ENCODE data around the gene CCDC92B.
A peak's percentile ranks its signal among the peaks of the same experiment; 100 is the strongest.
"Not testable (repeated sequence)": the region's sequence is repeated elsewhere in the genome, so short reads cannot be mapped to it uniquely, and the experiment has no call there.

The CCDC92B gene

GRCh38 chr17:2749058-2749783 lies at the start of gene CCDC92B:
Gene CCDC92B (minus strand): TSS chr17:2749652. CDS start chr17:2735145, 14,507 bp downstream.
- peak; percentile 31 for DNase-seq

- no peak for DNase-seq
These were observed 49.2 kb upstream of the CCDC92B start for GRCh38 chr17:2798678-2799077.

GRCh38 chr17:2798188-2798587 lies 48.7 kb upstream of the CCDC92B start:
- no peak for DNase-seq

GRCh38 chr17:2797637-2798036 lies 48.2 kb upstream of the CCDC92B start:
- no peak for DNase-seq

GRCh38 chr17:2797226-2797625 lies 47.8 kb upstream of the CCDC92B start:
- DNase-seq: no peak

- DNase-seq: no peak
These were observed 47.0 kb upstream of the CCDC92B start, which contains the start of gene RAP1GAP2 for GRCh38 chr17:2796164-2797125. Gene RAP1GAP2 (plus strand): TSS chr17:2796438. CDS start chr17:2796528, 90 bp downstream.

- no peak for DNase-seq
These were observed 46.1 kb upstream of the CCDC92B start for GRCh38 chr17:2795441-2796163.

- DNase-seq: no peak
These were observed 44.8 kb upstream of the CCDC92B start for GRCh38 chr17:2794111-2794803.

- no peak for DNase-seq
These were observed 43.1 kb upstream of the CCDC92B start for GRCh38 chr17:2792366-2793169.

- no peak for DNase-seq
These were observed 40.2 kb upstream of the CCDC92B start for GRCh38 chr17:2789700-2790099.

GRCh38 chr17:2786176-2786881 lies 36.9 kb upstream of the CCDC92B start:
- DNase-seq: peak; percentile 90

- not testable (repeated sequence) for DNase-seq
These were observed 35.9 kb upstream of the CCDC92B start for GRCh38 chr17:2785376-2785775.

GRCh38 chr17:2784864-2785263 lies 35.4 kb upstream of the CCDC92B start:
- DNase-seq: no peak

- DNase-seq: no peak
These were observed 34.0 kb upstream of the CCDC92B start for GRCh38 chr17:2783310-2784030.

- no peak for DNase-seq
These were observed 32.6 kb upstream of the CCDC92B start for GRCh38 chr17:2782055-2782454.

GRCh38 chr17:2781598-2781997 lies 32.1 kb upstream of the CCDC92B start:
- DNase-seq: not testable (repeated sequence)

GRCh38 chr17:2780931-2781454 lies 31.5 kb upstream of the CCDC92B start:
- DNase-seq: no peak

- DNase-seq: no peak
These were observed 30.8 kb upstream of the CCDC92B start for GRCh38 chr17:2780256-2780655.

GRCh38 chr17:2779545-2779944 lies 30.1 kb upstream of the CCDC92B start:
- no peak for DNase-seq

- no peak for DNase-seq
These were observed 29.0 kb upstream of the CCDC92B start for GRCh38 chr17:2778489-2778888.

All from NCI-H748 treated with DMSO at 0.1 percent for 48 hours (cell line).